Middle frontal gyrus (tissue), 1 donor: ENCODE measurements around the gene ELP4.
"Not testable (repeated sequence)": the region's sequence is repeated elsewhere in the genome, so short reads cannot be mapped to it uniquely, and the experiment has no call there.

Source experiments
- DNase-seq: peaks from one replicate; pipeline ENCODE4 v3.0.0-alpha.2; 2015; ENCODE audit warnings: low spot score; ENCODE audit errors: extremely low spot score

The ELP4 gene

GRCh38 chr11:31509429-31510345 lies at the start of gene ELP4, which contains the start of gene IMMP1L:
Gene ELP4, plus strand, starts transcription at chr11:31509767. Its CDS starts 18 bp downstream, at chr11:31509785.
Gene IMMP1L, minus strand, starts transcription at chr11:31509622. Its CDS starts 46,346 bp downstream, at chr11:31463276.
- peak; percentile 96 for DNase-seq

GRCh38 chr11:31464436-31464835 lies 45.1 kb upstream of the ELP4 start:
- no peak for DNase-seq

GRCh38 chr11:31474083-31474482 lies 35.5 kb upstream of the ELP4 start:
- no peak for DNase-seq

- DNase-seq, result no peak
Measured at GRCh38 chr11:31477528-31478222, 31.9 kb upstream of the ELP4 start.

- DNase-seq, result no peak
Measured at GRCh38 chr11:31478223-31478590, 31.4 kb upstream of the ELP4 start.

GRCh38 chr11:31479066-31479465 lies 30.5 kb upstream of the ELP4 start:
- DNase-seq, result no peak

- no peak for DNase-seq
Measured at GRCh38 chr11:31480930-31481329, 28.6 kb upstream of the ELP4 start.

- no peak for DNase-seq
Measured at GRCh38 chr11:31484497-31484896, 25.1 kb upstream of the ELP4 start.

- no peak for DNase-seq
Measured at GRCh38 chr11:31487848-31488247, 21.7 kb upstream of the ELP4 start.

GRCh38 chr11:31492320-31492913 lies 17.1 kb upstream of the ELP4 start:
- DNase-seq, result no peak

GRCh38 chr11:31493235-31493634 lies 16.3 kb upstream of the ELP4 start:
- DNase-seq, result no peak

- DNase-seq, result not testable (repeated sequence)
Measured at GRCh38 chr11:31493762-31494161, 15.8 kb upstream of the ELP4 start.

GRCh38 chr11:31499576-31500178 lies 9.9 kb upstream of the ELP4 start:
- no peak for DNase-seq

GRCh38 chr11:31500560-31500959 lies 9.0 kb upstream of the ELP4 start:
- no peak for DNase-seq

GRCh38 chr11:31509051-31509428 lies 527 bp upstream of the ELP4 start:
- no peak for DNase-seq

- DNase-seq, result no peak
Measured at GRCh38 chr11:31512117-31512516, 2.5 kb downstream of the ELP4 start.

GRCh38 chr11:31521497-31522150 lies 12.1 kb downstream of the ELP4 start:
- DNase-seq, result no peak

- no peak for DNase-seq
Measured at GRCh38 chr11:31529189-31529588, 19.6 kb downstream of the ELP4 start.

GRCh38 chr11:31529701-31530100 lies 20.1 kb downstream of the ELP4 start:
- no peak for DNase-seq

- no peak for DNase-seq
Measured at GRCh38 chr11:31531293-31531692, 21.7 kb downstream of the ELP4 start.

GRCh38 chr11:31535479-31535878 lies 25.9 kb downstream of the ELP4 start:
- DNase-seq, result no peak
